Panc1 (cell line): ENCODE results near the gene AOC2.

Source experiments
- POLR2AphosphoS5 ChIP-seq: IDR thresholded peaks from 2 replicates; pipeline ENCODE4 v1.6.1; 2012; ENCODE audit warnings: mild to moderate bottlenecking, low read depth, low read length, moderate library complexity
- SIN3A ChIP-seq: IDR thresholded peaks from 2 replicates; pipeline ENCODE4 v1.6.1; 2012; ENCODE audit warnings: low read depth, mild to moderate bottlenecking, low read length, moderate library complexity, borderline replicate concordance; ENCODE audit not compliant: insufficient read depth
- TCF7L2 ChIP-seq: IDR thresholded peaks from 2 replicates; pipeline ENCODE4 v1.6.1; 2011; ENCODE audit warnings: mild to moderate bottlenecking, low read depth, low read length, inconsistent platforms
- TF ChIP-seq, protein P1 (sequence below): fragments of 450-650 bp; IDR thresholded peaks from 2 replicates; pipeline ENCODE4 v1.5.1; 2017; ENCODE audit warnings: mild to moderate bottlenecking
- TF ChIP-seq, protein P2 (sequence below), 2 experiments: IDR thresholded peaks; 2 replicates each; pipeline ENCODE4 v1.6.1; 2011 to 2012; ENCODE audit warnings: low read depth in 2 of 2, control low read depth in 1 of 2, low read length in 1 of 2, mild to moderate bottlenecking in 1 of 2, moderate library complexity in 1 of 2; ENCODE audit not compliant: insufficient read depth in 1 of 2

GRCh38 chr17:42821176-42821575 is 23.2 kb upstream of the AOC2 start:
- TF ChIP-seq, protein P1, sequence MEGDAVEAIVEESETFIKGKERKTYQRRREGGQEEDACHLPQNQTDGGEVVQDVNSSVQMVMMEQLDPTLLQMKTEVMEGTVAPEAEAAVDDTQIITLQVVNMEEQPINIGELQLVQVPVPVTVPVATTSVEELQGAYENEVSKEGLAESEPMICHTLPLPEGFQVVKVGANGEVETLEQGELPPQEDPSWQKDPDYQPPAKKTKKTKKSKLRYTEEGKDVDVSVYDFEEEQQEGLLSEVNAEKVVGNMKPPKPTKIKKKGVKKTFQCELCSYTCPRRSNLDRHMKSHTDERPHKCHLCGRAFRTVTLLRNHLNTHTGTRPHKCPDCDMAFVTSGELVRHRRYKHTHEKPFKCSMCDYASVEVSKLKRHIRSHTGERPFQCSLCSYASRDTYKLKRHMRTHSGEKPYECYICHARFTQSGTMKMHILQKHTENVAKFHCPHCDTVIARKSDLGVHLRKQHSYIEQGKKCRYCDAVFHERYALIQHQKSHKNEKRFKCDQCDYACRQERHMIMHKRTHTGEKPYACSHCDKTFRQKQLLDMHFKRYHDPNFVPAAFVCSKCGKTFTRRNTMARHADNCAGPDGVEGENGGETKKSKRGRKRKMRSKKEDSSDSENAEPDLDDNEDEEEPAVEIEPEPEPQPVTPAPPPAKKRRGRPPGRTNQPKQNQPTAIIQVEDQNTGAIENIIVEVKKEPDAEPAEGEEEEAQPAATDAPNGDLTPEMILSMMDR, result no peak
- TF ChIP-seq, protein P2, sequence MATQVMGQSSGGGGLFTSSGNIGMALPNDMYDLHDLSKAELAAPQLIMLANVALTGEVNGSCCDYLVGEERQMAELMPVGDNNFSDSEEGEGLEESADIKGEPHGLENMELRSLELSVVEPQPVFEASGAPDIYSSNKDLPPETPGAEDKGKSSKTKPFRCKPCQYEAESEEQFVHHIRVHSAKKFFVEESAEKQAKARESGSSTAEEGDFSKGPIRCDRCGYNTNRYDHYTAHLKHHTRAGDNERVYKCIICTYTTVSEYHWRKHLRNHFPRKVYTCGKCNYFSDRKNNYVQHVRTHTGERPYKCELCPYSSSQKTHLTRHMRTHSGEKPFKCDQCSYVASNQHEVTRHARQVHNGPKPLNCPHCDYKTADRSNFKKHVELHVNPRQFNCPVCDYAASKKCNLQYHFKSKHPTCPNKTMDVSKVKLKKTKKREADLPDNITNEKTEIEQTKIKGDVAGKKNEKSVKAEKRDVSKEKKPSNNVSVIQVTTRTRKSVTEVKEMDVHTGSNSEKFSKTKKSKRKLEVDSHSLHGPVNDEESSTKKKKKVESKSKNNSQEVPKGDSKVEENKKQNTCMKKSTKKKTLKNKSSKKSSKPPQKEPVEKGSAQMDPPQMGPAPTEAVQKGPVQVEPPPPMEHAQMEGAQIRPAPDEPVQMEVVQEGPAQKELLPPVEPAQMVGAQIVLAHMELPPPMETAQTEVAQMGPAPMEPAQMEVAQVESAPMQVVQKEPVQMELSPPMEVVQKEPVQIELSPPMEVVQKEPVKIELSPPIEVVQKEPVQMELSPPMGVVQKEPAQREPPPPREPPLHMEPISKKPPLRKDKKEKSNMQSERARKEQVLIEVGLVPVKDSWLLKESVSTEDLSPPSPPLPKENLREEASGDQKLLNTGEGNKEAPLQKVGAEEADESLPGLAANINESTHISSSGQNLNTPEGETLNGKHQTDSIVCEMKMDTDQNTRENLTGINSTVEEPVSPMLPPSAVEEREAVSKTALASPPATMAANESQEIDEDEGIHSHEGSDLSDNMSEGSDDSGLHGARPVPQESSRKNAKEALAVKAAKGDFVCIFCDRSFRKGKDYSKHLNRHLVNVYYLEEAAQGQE (IDR thresholded peaks at IDR 0.05; ENCODE audit: insufficient read depth in 1 of 2, low read depth in 2 of 2, low read length in 1 of 2), result no peak
- TF ChIP-seq POLR2AphosphoS5, result no peak
- no peak for TF ChIP-seq TCF7L2
- no peak for TF ChIP-seq SIN3A
